ENCODE measurements around the gene CREB5. TPM values are rescaled to one million over a fixed set of nuclear protein-coding genes. Genes with fewer than 3 reads are reported as not detected.

CREB5 gene
- total RNA-seq, 1 donor from 2014 or later, result 0.80 TPM

DNA sequence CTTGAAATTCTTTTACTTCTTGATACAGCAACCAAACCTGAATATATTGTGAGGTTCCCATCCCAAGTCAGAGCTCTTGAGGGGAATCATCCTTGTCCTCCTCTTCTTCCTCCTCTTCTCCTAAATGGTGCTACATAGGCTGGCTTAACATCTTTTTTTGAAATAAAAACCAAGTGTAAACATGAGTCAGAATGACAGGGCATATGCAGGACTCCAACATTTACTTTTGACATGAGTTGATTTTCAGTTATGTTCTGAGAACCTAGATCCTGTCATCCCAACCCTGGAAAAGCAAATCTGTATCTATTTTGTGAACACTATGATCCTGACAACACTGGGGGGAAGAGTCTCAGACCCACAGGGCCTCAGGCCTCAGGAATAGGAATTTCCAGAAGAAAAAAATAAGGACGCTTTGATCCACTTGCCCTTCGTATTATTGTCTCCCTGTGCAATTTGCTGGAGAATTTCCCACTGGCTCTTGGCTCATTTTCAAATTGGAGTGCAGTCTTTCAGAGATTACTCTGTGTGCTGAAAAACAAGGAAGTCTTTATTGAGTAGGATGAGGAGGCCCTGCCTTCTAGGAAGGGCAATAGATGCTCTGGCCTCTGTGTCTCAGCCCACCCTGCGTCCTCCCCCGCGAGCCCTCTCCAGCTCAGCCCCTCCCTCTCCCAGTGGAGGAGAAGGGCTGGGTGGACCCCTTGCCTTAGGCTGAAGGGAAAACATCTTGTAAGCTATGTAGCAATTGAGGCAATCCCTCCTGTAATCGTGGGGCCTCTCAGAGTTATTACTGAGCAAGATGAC, 121.6 kb downstream of the CREB5 start:
- POLR2A ChIA-PET, result interaction anchor here (0.7 kb wide), 1 partner anchor 36 kb away, joined by 3 read pairs; no protein-coding TSS in a partner anchor
- Mint-ChIP-seq H3K27me3 (no peaks in the 10 kb centered on the region), H3K4me3 (no peak overlapping the region), H3K4me1 (peaks cover 9% of the 10 kb centered on the region), H3K9me3 (peaks cover 4% of the 10 kb centered on the region), H3K36me3 (ENCODE audit: low read depth) (no peaks in the 10 kb centered on the region), H3K27ac (no peak overlapping the region)
- intact Hi-C loops (cut with micrococcal nuclease), result no loop called here
- TF ChIP-seq, protein P1, sequence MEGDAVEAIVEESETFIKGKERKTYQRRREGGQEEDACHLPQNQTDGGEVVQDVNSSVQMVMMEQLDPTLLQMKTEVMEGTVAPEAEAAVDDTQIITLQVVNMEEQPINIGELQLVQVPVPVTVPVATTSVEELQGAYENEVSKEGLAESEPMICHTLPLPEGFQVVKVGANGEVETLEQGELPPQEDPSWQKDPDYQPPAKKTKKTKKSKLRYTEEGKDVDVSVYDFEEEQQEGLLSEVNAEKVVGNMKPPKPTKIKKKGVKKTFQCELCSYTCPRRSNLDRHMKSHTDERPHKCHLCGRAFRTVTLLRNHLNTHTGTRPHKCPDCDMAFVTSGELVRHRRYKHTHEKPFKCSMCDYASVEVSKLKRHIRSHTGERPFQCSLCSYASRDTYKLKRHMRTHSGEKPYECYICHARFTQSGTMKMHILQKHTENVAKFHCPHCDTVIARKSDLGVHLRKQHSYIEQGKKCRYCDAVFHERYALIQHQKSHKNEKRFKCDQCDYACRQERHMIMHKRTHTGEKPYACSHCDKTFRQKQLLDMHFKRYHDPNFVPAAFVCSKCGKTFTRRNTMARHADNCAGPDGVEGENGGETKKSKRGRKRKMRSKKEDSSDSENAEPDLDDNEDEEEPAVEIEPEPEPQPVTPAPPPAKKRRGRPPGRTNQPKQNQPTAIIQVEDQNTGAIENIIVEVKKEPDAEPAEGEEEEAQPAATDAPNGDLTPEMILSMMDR (IDR thresholded peaks at IDR 0.05), result no peak
- ATAC-seq (ENCODE audit: low read depth) (no peak), DNase-seq (no peak)
- CTCF ChIA-PET, result no interaction called here

DNA sequence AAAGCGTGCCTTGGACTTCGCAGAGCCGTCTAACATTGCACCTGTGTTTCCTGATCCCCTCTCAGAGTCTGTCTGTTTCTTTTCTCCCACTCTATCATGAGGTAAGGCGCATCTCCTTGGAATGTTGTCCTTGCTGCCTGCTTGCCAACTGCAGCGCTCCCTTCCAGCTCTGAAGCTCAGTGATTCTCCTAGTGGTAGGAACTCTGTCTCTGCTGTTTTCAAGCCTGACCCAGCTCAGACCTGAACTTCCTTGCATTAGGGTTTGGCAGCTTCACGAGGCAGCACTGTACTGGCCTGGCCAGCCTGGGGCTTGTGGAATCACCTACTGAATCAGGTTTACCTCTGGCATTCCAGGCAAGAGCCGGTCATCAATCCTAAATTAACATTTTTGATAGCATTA, 123.9 kb downstream of the CREB5 start:
- Mint-ChIP-seq H3K4me3 (no peak overlapping the region), H3K4me1 (peaks cover 9% of the 10 kb centered on the region), H3K27me3 (no peaks in the 10 kb centered on the region), H3K36me3 (ENCODE audit: low read depth) (no peaks in the 10 kb centered on the region), H3K27ac (no peak overlapping the region), H3K9me3 (peaks cover 4% of the 10 kb centered on the region)
- TF ChIP-seq, protein P1 (IDR thresholded peaks at IDR 0.05), result no peak
- POLR2A ChIA-PET, result no interaction called here
- ATAC-seq (ENCODE audit: low read depth) (no peak), DNase-seq (no peak)
- CTCF ChIA-PET, result no interaction called here
- intact Hi-C loops (cut with micrococcal nuclease), result no loop called here

DNA sequence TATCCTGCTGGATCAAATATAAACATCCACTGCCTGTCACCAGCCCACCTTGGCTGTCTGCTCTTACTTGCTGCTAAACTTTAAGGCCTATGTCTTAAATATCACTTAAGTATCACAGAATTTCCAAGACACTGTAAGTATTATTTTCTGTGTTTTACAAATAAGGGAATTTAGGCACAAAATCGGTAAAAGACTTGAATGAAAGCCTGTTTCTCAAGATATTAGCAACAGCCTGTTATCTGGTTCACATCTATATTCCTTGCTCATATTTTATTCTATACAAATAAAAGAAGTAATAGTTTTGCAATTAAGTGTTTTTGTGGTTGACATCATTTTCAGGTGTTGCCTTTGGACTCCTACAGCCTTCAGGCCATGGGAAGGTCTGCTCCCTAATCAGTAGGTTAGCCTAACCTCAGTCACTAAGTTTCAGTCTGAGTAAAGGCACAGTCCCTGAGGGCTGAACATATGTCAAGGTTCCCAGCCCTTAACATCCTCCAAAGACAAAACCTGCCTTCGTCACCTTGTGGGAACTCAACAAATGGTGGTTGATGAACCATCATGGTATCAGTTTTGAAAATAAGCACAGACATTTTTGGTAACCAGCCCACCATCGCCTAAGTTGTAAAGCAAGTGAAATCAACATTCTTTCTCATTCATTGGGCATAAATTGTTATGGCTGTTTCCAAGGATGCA, 127.1 kb downstream of the CREB5 start:
- TF ChIP-seq, protein P1 (IDR thresholded peaks at IDR 0.05), result no peak
- H3K36me3 Mint-ChIP-seq (ENCODE audit: low read depth), result no peaks in the 10 kb centered on the region
- DNase-seq (no peak), ATAC-seq (ENCODE audit: low read depth) (no peak)
- H3K4me1 Mint-ChIP-seq, result no peaks in the 10 kb centered on the region
- H3K27ac Mint-ChIP-seq, result no peak overlapping the region
- ChIA-PET CTCF (no interaction called here), POLR2A (no interaction called here)
- H3K4me3 Mint-ChIP-seq, result no peak overlapping the region
- H3K27me3 Mint-ChIP-seq, result peaks cover 6% of the 10 kb centered on the region
- no peaks in the 10 kb centered on the region for H3K9me3 Mint-ChIP-seq
- intact Hi-C loops (cut with micrococcal nuclease), result no loop called here

DNA sequence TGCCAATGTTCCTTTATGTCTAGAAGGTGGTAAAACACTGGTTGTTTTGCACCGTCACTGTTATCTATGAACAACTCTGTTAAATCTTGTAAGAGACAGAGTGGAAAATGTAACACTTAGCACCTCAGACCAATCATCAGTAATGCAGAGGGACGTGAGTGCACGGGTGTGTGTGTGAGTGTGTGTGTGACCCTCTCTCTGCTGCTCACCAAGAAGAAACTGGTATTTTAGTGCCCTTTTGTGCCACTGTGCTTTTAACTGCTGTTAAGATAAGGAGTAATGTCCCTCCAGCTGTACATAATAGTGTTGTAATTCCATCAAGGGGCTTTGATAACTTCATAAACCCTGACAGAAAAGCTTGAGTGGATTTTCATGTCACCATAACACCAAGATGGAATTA, 130.1 kb downstream of the CREB5 start:
- ATAC-seq (ENCODE audit: low read depth) (no peak), DNase-seq (no peak)
- no peak overlapping the region for H3K4me3 Mint-ChIP-seq
- H3K4me1 Mint-ChIP-seq, result no peaks in the 10 kb centered on the region
- TF ChIP-seq, protein P1 (IDR thresholded peaks at IDR 0.05), result no peak
- ChIA-PET CTCF (no interaction called here), POLR2A (no interaction called here)
- H3K27me3 Mint-ChIP-seq, result peaks cover 16% of the 10 kb centered on the region
- no peaks in the 10 kb centered on the region for H3K36me3 Mint-ChIP-seq (ENCODE audit: low read depth)
- H3K9me3 Mint-ChIP-seq, result peaks cover 7% of the 10 kb centered on the region
- intact Hi-C loops (cut with micrococcal nuclease), result no loop called here
- H3K27ac Mint-ChIP-seq, result no peak overlapping the region

DNA sequence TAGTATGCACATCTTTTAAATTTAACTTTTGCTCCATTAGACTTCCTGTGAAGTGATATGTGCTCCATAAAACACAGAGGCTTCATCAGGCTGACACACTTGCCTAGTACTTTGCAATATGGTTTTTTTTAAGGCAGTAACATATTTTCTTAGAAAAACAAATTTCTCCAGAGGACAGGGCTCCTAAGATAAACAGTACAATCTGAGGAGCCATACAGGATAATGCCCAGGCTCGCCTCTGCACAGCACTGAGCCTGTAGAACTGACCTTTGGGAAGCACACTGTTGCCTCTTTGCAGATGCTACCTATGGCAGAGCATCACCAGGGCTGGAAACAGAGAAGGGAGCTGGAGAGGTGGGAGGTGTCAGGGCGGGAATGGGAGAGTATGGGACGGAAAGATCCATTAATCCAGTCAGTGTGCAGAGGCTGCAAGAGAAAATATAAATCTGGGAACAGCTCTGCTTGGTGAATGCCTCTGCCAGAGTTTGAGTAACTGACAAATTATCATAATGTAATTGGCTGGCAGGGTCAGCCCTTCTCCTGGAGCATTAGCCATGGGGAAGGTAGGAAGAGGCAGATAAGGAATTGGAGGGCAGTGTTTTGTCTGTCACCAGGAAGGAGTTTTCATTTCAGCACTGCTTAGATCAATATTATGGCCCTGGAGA, 132.3 kb downstream of the CREB5 start:
- Mint-ChIP-seq H3K4me1 (no peaks in the 10 kb centered on the region), H3K27ac (no peak overlapping the region), H3K36me3 (ENCODE audit: low read depth) (no peaks in the 10 kb centered on the region), H3K27me3 (peaks cover 20% of the 10 kb centered on the region), H3K9me3 (peaks cover 13% of the 10 kb centered on the region), H3K4me3 (no peak overlapping the region)
- no peak for ATAC-seq (ENCODE audit: low read depth)
- DNase-seq, result no peak
- intact Hi-C loops (cut with micrococcal nuclease), result no loop called here
- TF ChIP-seq, protein P1 (IDR thresholded peaks at IDR 0.05), result no peak
- ChIA-PET POLR2A (no interaction called here), CTCF (no interaction called here)
